HG02759 (cell line): ENCODE data around the gene MGLL.

ENCODE experiments used
- ATAC-seq: cut with Tn5 transposase; IDR thresholded peaks from one replicate; pipeline ENCODE4 v1.9.1; 2021; ENCODE audit warnings: mild to moderate bottlenecking, moderate library complexity; ENCODE audit not compliant: unreplicated experiment

Gene MGLL

DNA sequence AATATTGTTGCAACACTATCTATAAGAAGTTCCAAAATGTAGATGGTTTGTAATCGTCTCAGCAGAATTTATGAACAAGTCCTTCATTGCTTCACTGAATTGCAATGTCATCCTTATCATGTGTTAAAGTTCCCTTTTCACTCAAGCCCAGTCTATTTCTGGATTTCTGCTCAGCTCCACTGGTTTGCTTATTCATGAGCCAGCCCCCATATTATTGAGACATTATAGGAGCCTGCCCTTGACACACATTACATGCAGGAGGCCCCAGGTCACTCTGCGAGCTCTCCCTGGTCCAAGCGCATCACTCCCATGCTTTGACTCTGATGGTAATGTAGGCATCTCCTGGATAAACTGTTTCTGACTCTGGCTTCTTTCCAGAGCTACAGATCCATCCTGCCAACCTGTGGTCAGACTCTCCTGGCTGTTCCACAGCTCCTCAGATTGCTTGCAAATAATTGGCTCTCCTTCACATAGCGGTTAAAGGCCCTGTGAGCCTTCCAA is 92.7 kb downstream of the MGLL start:
- no peak for ATAC-seq

- ATAC-seq = no peak
These were observed 93.8 kb downstream of the MGLL start for GRCh38 chr3:127728417-127729015.

DNA sequence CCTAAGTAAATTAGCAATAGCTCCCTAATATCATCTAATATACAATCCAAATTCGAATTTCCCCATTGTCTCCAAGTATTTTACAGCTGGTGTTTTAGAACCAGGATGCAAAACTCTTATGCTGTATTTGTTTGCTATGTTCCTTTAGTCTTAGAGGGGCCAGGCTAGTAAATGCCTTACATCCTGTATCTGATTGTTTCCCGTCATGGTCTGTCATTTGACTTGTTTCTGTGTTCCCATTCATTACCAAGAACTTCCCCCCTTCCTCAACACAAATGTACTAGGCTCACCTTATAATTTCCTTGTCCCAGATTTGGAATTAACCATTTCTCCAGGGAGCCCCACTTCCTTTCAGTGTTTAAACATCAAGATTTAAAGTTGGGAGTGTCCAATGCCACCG is 95.4 kb downstream of the MGLL start:
- ATAC-seq = no peak

- no peak for ATAC-seq
These were observed 99.2 kb downstream of the MGLL start for GRCh38 chr3:127723011-127723567.

DNA sequence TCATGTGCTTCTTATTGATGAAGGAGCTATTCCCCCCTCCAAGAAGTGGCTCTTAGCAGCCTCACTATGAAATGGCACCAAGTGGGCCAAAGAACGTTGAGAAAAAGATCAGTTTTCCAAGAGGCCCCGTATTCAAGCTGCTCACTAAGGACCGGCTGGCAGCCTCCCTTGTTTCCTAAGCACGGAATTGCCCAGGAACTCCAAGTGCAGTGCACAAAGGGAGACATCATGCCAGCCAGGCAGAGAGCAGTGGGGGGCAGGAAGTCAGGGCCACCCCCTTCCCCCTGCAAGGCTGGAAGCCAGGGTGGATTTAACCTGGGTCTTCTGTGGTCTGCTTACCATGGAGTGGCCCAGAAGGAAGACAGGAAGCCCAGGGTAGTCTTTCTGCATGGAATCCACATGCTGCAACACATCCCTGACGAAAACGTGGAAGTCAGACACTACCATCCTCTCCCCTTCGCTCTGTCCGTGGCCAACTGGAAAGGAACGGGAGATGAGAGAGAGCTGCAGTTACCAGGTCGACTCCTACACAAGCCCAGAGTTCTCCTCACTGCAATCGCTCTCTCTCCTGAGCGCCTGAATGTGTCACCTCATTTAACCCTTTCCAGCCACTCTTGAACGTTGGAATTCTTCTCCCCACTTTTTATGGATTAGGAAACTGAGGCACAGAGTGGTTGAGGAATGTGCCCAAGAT is 100.1 kb downstream of the MGLL start:
- ATAC-seq = no peak

DNA sequence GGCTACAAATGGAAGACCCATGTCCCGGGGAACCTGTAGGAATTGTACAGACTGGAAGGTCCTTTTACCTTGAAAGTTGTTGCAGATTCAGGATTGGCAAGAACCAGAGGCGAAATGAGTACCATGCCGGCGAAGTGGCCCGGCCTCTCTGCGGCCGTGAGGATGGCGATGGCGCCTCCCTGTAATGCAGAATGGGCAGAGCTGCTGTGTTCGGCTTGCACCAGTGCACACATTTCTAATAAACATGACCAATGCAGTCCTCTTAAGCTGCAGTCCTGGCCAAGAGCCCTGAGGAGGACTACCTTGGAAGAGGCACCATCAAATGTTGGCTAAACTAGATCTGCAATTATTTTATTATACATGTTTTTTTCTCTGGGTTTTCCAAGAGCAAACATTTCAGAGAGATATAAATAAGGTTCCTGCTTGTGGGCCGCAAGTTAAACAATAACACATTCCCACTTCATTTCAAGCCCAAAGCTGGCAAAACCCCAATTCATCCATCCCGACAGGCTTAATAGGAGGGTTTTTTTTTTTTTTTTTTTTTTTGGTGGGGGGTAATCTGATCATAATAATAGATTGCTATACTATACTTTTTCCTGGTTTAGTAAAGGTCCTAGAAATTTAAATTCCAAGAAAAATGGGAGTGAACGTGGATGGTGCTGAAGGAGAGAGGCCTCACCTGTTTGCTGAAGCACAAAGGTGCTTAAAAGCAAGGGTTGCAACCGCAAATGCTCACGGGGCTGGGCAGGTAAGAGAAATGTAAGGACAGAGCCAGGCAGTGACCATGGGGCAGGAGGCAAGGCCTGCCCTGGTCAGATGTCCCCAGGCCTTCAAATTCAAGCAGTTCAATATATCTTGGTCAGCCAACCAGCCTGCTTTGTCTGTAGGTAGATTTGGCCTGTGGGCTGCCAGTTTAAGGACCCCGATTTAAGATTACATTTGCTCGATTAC is 101.1 kb downstream of the MGLL start:
- no peak for ATAC-seq

GRCh38 chr3:127720161-127720823 is 102.0 kb downstream of the MGLL start:
- no peak for ATAC-seq

- no peak for ATAC-seq
These were observed 102.9 kb downstream of the MGLL start for GRCh38 chr3:127719369-127719768.

DNA sequence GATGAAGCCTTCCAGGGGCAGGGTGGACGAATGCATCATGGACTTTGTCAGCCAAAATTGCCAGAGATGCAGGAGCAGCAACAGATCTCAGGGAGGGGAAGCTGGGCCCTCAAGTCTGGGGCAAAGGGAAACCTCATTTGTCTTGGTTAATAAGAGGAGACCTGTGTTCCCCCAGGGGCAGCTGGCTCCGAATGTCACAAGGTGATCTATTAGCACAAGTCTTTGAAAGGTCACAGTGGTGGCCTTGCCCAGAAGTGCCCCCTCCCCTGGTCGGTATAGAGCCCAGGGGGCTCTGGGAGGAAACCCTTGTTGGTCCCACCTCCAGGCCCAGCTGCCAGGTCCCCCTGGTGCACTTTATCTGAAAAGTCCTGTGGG is 103.4 kb downstream of the MGLL start:
- no peak for ATAC-seq

DNA sequence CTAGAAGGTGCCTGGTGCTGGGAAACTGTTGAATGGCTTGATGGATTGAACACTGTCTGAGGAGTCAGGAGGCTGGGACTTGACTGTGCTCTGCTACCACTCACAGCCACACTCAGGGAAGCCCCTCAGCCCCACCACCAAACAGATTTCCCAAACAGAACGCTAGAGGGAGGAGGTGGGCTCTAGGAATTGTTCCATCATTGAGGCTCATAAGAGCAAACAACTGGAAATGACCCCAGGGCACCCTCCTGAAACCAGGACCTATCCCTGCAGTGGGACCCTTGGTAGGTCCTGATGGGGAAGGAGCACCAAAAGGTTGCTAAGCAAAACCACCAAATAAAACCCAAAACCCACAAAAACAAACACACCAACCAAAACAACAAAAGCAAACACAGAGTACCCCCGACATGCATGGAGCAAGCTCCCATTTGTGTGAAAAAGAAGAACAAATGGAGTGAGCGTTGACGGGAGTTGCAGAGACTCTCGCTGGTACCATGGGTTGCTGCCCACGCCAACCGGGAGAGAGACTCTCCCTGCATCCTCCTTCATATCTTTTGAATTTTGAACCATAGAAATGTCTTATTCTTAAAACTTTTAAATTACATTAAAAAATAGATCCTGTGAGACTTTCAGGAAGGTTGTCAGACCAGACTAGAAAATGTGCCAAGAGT is 103.9 kb downstream of the MGLL start:
- no peak for ATAC-seq

- no peak for ATAC-seq
These were observed 104.7 kb downstream of the MGLL start for GRCh38 chr3:127717357-127718244.

DNA sequence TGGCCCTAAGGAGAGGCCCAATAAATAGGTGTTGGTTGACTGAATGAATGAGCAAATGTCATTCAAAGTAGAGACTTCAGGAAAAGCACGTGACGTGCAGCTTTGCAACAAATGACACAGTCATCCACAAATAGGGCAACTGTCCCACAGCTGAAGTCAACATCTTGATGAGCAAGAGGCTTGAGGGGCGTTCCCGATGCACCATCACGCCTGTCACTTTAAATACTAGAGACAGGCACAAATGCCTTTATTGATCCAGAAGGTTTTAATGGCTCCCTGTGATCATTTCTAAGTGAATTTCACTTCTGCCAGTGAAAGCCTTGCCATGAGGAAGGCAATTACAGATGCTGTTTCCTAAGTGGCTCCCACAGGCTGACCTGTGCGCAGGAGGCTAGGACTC is 105.9 kb downstream of the MGLL start:
- no peak for ATAC-seq

- no peak for ATAC-seq
These were observed 106.8 kb downstream of the MGLL start for GRCh38 chr3:127715532-127715931.

GRCh38 chr3:127714866-127715265 is 107.4 kb downstream of the MGLL start:
- ATAC-seq = no peak

DNA sequence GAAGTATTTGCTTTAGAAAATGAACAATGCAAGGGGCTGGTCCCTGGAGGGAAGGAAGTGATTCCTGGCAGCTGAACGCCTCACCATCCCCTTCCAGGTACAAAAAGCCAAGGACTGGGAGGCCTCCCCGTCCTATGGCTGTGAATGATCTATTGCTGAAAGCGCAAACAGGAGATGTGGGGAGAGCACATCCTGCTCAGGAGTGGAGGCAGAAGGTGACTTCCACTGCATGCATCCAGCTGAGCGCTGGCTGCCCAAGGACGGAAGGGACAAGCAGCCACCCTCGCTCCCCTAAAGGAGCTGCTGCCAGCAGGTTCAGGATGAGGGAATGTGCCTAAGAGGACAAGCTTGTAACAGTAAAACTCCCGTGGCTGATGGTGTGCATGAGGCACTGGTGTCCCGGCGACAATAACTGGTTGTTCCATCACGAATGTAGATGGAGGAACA is 108.2 kb downstream of the MGLL start:
- ATAC-seq = no peak

GRCh38 chr3:127712881-127713771 is 109.2 kb downstream of the MGLL start:
- no peak for ATAC-seq

DNA sequence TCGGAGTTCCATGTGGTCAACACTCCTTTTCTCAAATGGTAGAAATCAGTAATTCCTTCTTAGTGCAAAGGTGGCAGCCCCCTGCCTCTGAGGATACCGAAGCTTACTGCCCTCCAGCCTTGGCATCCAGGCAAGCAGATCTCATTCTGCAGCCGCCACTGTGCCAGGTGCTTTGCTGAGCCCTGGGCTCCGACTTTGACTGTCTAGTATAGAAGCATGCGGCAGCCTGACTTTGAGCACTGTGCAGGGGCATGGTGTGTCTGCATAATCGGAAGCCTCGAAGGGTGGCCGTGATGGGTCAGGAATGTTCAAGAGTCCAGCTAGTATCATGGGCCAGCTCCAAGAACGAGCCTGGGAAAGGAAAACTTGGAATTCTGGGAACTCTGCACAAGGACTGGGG is 109.9 kb downstream of the MGLL start:
- ATAC-seq = no peak

DNA sequence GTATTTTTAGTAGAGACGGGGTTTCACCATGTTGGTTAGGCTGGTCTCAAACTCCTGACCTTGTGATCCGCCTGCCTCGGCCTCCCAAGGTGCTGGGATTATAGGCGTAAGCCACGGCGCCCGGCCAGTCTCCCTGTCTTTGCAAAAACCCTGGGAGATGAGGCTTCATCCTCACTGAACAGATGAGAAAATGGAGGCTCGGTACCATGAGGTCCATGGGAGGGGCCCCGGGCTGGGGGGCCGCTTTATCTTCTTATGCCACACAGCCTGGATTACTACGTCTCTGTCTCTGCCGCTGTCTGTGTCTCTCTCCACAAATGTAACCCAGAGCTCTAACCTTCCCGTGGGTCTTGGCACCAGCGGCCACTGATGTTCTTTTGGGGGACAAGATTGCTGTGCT is 110.4 kb downstream of the MGLL start:
- no peak for ATAC-seq
